Uterus (tissue), 2 donors: ENCODE data around the gene CACNB2.

Experiments used
- CTCF ChIP-seq, 4 experiments: fragments of 200-600 bp in 2 of 4; fragments of 450-650 bp in 2 of 4; sonication (generic) in 2 of 4; IDR thresholded peaks; one replicate each; pipeline ENCODE4 v1.5.1; 2016 to 2019; ENCODE audit warnings: antibody characterized with exemption in 4 of 4, mild to moderate bottlenecking in 2 of 4, moderate library complexity in 1 of 4
- POLR2A ChIP-seq, 2 donors: fragments of 450-650 bp; IDR thresholded peaks; one replicate each; pipeline ENCODE4 v1.6.1; 2016; ENCODE audit warnings: antibody characterized with exemption in 2 of 2, mild to moderate bottlenecking in 1 of 2, moderate library complexity in 1 of 2

GRCh38 chr10:18528292-18528691 lies 388.1 kb downstream of the CACNB2 start:
- TF ChIP-seq CTCF (IDR thresholded peaks at IDR 0.05) (no peak), POLR2A (IDR thresholded peaks at IDR 0.05) (no peak)
